Measurements from ENCODE around the gene PEAK3. TPM values are rescaled to one million over a fixed set of nuclear protein-coding genes. Genes with fewer than 3 reads are reported as not detected.

Gene PEAK3
- total RNA-seq, 1 donor from 2014 or later: not detected

- no peak for TF ChIP-seq CTCF (IDR thresholded peaks at IDR 0.05; ENCODE audit: unreplicated experiment)
- H3K9me3 Mint-ChIP-seq: no peaks in the 10 kb centered on the region
- H3K27ac Mint-ChIP-seq: no peak overlapping the region
- peaks cover 14% of the 10 kb centered on the region for H3K36me3 Mint-ChIP-seq
- H3K27me3 Mint-ChIP-seq (ENCODE audit: low read depth): no peaks in the 10 kb centered on the region
- H3K4me1 Mint-ChIP-seq: peaks cover 23% of the 10 kb centered on the region
- no peak overlapping the region for H3K4me3 Mint-ChIP-seq
- no peak for DNase-seq (ENCODE audit: low spot score in 2 of 2, unreplicated experiment in 2 of 2)
These were observed 42.4 kb upstream of the PEAK3 start for GRCh38 chr19:2324220-2324948.

- peaks cover 14% of the 10 kb centered on the region for H3K36me3 Mint-ChIP-seq
- no peak overlapping the region for H3K4me3 Mint-ChIP-seq
- DNase-seq (ENCODE audit: low spot score in 2 of 2, unreplicated experiment in 2 of 2): no peak
- H3K9me3 Mint-ChIP-seq: no peaks in the 10 kb centered on the region
- peaks cover 19% of the 10 kb centered on the region for H3K4me1 Mint-ChIP-seq
- no peak overlapping the region for H3K27ac Mint-ChIP-seq
- no peak for TF ChIP-seq CTCF (IDR thresholded peaks at IDR 0.05; ENCODE audit: unreplicated experiment)
- H3K27me3 Mint-ChIP-seq (ENCODE audit: low read depth): no peaks in the 10 kb centered on the region
These were observed 41.7 kb upstream of the PEAK3 start for GRCh38 chr19:2323707-2324106.

GRCh38 chr19:2321565-2322283 lies 39.7 kb upstream of the PEAK3 start:
- no peak for DNase-seq (ENCODE audit: low spot score in 2 of 2, unreplicated experiment in 2 of 2)
- peaks cover 14% of the 10 kb centered on the region for H3K36me3 Mint-ChIP-seq
- no peak for TF ChIP-seq CTCF (IDR thresholded peaks at IDR 0.05; ENCODE audit: unreplicated experiment)
- H3K4me3 Mint-ChIP-seq: no peak overlapping the region
- H3K27me3 Mint-ChIP-seq (ENCODE audit: low read depth): no peaks in the 10 kb centered on the region
- H3K4me1 Mint-ChIP-seq: peaks cover 6% of the 10 kb centered on the region
- H3K27ac Mint-ChIP-seq: no peak overlapping the region
- no peaks in the 10 kb centered on the region for H3K9me3 Mint-ChIP-seq

GRCh38 chr19:2320939-2321338 lies 39.0 kb upstream of the PEAK3 start:
- Mint-ChIP-seq H3K9me3 (no peaks in the 10 kb centered on the region), H3K36me3 (peaks cover 12% of the 10 kb centered on the region), H3K27ac (no peak overlapping the region), H3K4me3 (no peak overlapping the region), H3K4me1 (peaks cover 1% of the 10 kb centered on the region), H3K27me3 (ENCODE audit: low read depth) (no peaks in the 10 kb centered on the region)
- DNase-seq (ENCODE audit: low spot score in 2 of 2, unreplicated experiment in 2 of 2): no peak
- no peak for TF ChIP-seq CTCF (IDR thresholded peaks at IDR 0.05; ENCODE audit: unreplicated experiment)

- DNase-seq (ENCODE audit: low spot score in 2 of 2, unreplicated experiment in 2 of 2): no peak
- H3K4me3 Mint-ChIP-seq: no peak overlapping the region
- TF ChIP-seq CTCF (IDR thresholded peaks at IDR 0.05; ENCODE audit: unreplicated experiment): no peak
- peaks cover 1% of the 10 kb centered on the region for H3K27me3 Mint-ChIP-seq (ENCODE audit: low read depth)
- peaks cover 8% of the 10 kb centered on the region for H3K36me3 Mint-ChIP-seq
- H3K27ac Mint-ChIP-seq: no peak overlapping the region
- H3K9me3 Mint-ChIP-seq: peaks cover 6% of the 10 kb centered on the region
- no peaks in the 10 kb centered on the region for H3K4me1 Mint-ChIP-seq
These were observed 38.1 kb upstream of the PEAK3 start for GRCh38 chr19:2320049-2320448.

Data from mesothelial cell of epicardium (in vitro differentiated cells).